K562 (cell line): Measurements from ENCODE around the gene NLRP6. TPM values are rescaled to one million over a fixed set of nuclear protein-coding genes. Genes with fewer than 3 reads are reported as not detected.

Experiments
- ATAC-seq: fragments of 200-7000 bp; cut with Tn5 transposase; 3 replicates; pipeline ENCODE4 v1.9.1; 2020; ENCODE audit warnings: moderate library complexity
- BruUV-seq: library from RNA; stranded (reverse); fragments of 400-500 nt; replicated peaks from 2 replicates; lab custom pipeline; 2021; lab: Mats Ljungman, UMichigan
- CTCF ChIA-PET: fragments of 300-600 bp; formaldehyde crosslinking; extraction: SDS; loops from one replicate; lab custom pipeline; 2021; ENCODE audit warnings: low intra/inter-chr PET ratio; lab: Yijun Ruan, JAX
- POLR2A ChIA-PET: fragments of 300-600, 350-650 bp; sonication (Branson Sonifier 250); formaldehyde crosslinking; extraction: SDS; loops from one replicate; lab custom pipeline; 2021; ENCODE audit warnings: antibody characterized with exemption, inconsistent platforms; lab: Yijun Ruan, JAX
- DNase-seq, 4 experiments: peaks; one replicate each; pipeline versions ENCODE4 v3.0.0 to v3.0.0-alpha.2; 2011 to 2018; ENCODE audit warnings: low spot score in 3 of 4, mixed read lengths in 3 of 4; ENCODE audit errors: extremely low read depth in 1 of 4
- FAIRE-seq: peaks from 2 replicates; lab custom pipeline; 2011; peaks lifted over from hg19 to GRCh38; lab: Jason Lieb, UNC
- H2AFZ ChIP-seq: 2 replicates; pipeline ENCODE4 v1.6.0; 2011; ENCODE audit warnings: low read depth, low read length, control low read depth, inconsistent platforms
- H3K27ac ChIP-seq: fragments of 200-600 bp; 3 replicates; pipeline ENCODE4 v1.8.0; 2011; ENCODE audit warnings: low read depth, mild to moderate bottlenecking, control low read depth, inconsistent platforms, low read length, moderate library complexity, mixed read lengths; ENCODE audit errors: extremely low read depth
- H3K27me3 ChIP-seq, 2 experiments: fragments of 300-600 bp in 1 of 2; 2 replicates in 1 of 2; 3 replicates in 1 of 2; pipeline versions ENCODE4 v1.6.0 to v1.8.0; 2011; ENCODE audit warnings: inconsistent platforms in 2 of 2, low read length in 2 of 2, mild to moderate bottlenecking in 1 of 2, mixed read lengths in 1 of 2, moderate library complexity in 1 of 2; ENCODE audit not compliant: control insufficient read depth in 2 of 2, insufficient read depth in 2 of 2
- H3K36me3 ChIP-seq: fragments of 300-600 bp; 3 replicates; pipeline ENCODE4 v1.8.0; 2011; ENCODE audit warnings: mild to moderate bottlenecking, low read length, inconsistent platforms; ENCODE audit not compliant: control insufficient read depth, insufficient read depth
- H3K4me1 ChIP-seq, 2 experiments: fragments of 200-600 bp in 1 of 2; replicated peaks in 1 of 2; 2 replicates in 1 of 2; 3 replicates in 1 of 2; pipeline versions ENCODE4 v1.5.1 to v1.8.0; 2011; ENCODE audit warnings: inconsistent platforms in 2 of 2, low read length in 2 of 2, mild to moderate bottlenecking in 1 of 2, mixed read lengths in 1 of 2, moderate library complexity in 1 of 2; ENCODE audit not compliant: control insufficient read depth in 2 of 2, insufficient read depth in 2 of 2
- H3K4me2 ChIP-seq: 2 replicates; pipeline ENCODE4 v1.6.1; 2011; ENCODE audit warnings: low read length, control low read depth, inconsistent platforms, mixed read lengths; ENCODE audit not compliant: insufficient read depth
- H3K4me3 ChIP-seq: fragments of 200-600 bp; sonication (generic), shearing (Covaris generic); 2 replicates; pipeline ENCODE4 v1.5.1; 2016; ENCODE audit warnings: control low read depth, inconsistent platforms
- H3K79me2 ChIP-seq: fragments of 200-600 bp; 3 replicates; pipeline ENCODE4 v1.8.0; 2011; ENCODE audit warnings: low read length, inconsistent platforms; ENCODE audit not compliant: control insufficient read depth, insufficient read depth
- H3K9ac ChIP-seq, 2 experiments: 2 replicates each; pipeline versions ENCODE4 v1.6.0 to v1.6.1; 2011; ENCODE audit warnings: low read depth in 2 of 2, low read length in 2 of 2, control low read depth in 1 of 2, inconsistent platforms in 1 of 2, mild to moderate bottlenecking in 1 of 2, mixed read lengths in 1 of 2; ENCODE audit not compliant: insufficient read depth in 1 of 2
- H3K9me1 ChIP-seq: one replicate; pipeline ENCODE4 v1.6.0; 2011; ENCODE audit warnings: inconsistent platforms, mild to moderate bottlenecking, low read length, moderate library complexity; ENCODE audit not compliant: control insufficient read depth, insufficient read depth
- H3K9me3 ChIP-seq: replicated peaks from 2 replicates; pipeline ENCODE4 v1.5.1; 2011; ENCODE audit warnings: low read depth, low read length, inconsistent platforms; ENCODE audit not compliant: control insufficient read depth, insufficient read depth
- H4K20me1 ChIP-seq: replicated peaks from 2 replicates; pipeline ENCODE4 v1.6.1; 2011; ENCODE audit warnings: low read length, inconsistent platforms, mixed read lengths; ENCODE audit not compliant: control insufficient read depth, insufficient read depth
- NBN ChIP-seq: fragments of 450-650 bp; IDR thresholded peaks from 2 replicates; pipeline ENCODE4 v1.6.1; 2016; ENCODE audit warnings: low read depth, mild to moderate bottlenecking
- SPI1 ChIP-seq: IDR thresholded peaks from 2 replicates; pipeline ENCODE4 v1.6.1; 2011; ENCODE audit warnings: low read depth, low read length, control low read depth, borderline replicate concordance
- ZKSCAN1 ChIP-seq: fragments of 150-350 bp; IDR thresholded peaks from 2 replicates; pipeline ENCODE4 v1.6.1; 2016; ENCODE audit warnings: low read depth, low read length
- ZNF174 ChIP-seq: fragments of 250-450 bp; sonication (Bioruptor Pico); IDR thresholded peaks from 2 replicates; pipeline ENCODE4 v1.4.0; 2020; ENCODE audit warnings: mild to moderate bottlenecking
- WGBS: fragments of 100-300 bp; shearing (Covaris generic); methylation state at CpG from one replicate; pipeline ENCODE4 v1.1.6; 2016; ENCODE audit warnings: low coverage, mixed read lengths; ENCODE audit not compliant: insufficient coverage; ENCODE audit errors: missing lambda C conversion rate; 5-methylcytosine and 5-hydroxymethylcytosine counted together
- in situ Hi-C: fragments of 300-500 bp; cut with MboI; formaldehyde crosslinking; loops from 4 replicates; pipeline ENCODE4 v1.15.0; 2018; ENCODE audit warnings: inconsistent platforms, mixed read lengths
- intact Hi-C: fragments of 100-400 bp; cut with micrococcal nuclease; formaldehyde crosslinking; loops from 2 replicates; pipeline ENCODE4 v1.14.2; 2022
- polyA plus RNA-seq, 8 experiments: library from polyadenylated mRNA; depleted of rRNA in 4 of 8; stranded (reverse) in 5 of 8; unstranded in 3 of 8; fragments of >200 nt; fragmentation: Nextera tagmentation in 2 of 8; fragmentation: Illumina TruSeq in 1 of 8; extraction: Ambion mirVana in 2 of 8; extraction: Trizol in 1 of 8; gene quantifications; 2 replicates each; pipeline versions ENCODE4 v1.2.1 to v1.2.3, GENCODE V29; 2011 to 2014; ENCODE audit warnings: inconsistent platforms in 1 of 8, missing spikeins in 1 of 8
- total RNA-seq, 7 experiments: library from RNA; depleted of rRNA in 6 of 7; stranded (reverse); fragments of >200 nt in 6 of 7; fragmentation: Illumina TruSeq in 2 of 7; extraction: Trizol in 2 of 7; gene quantifications; 2 replicates each; pipeline versions ENCODE4 v1.2.1 to v1.2.3, GENCODE V29; 2011 to 2021; ENCODE audit warnings: low replicate concordance in 1 of 7
- TF ChIP-seq, protein P1 (sequence below), 2 experiments: IDR thresholded peaks; 2 replicates each; pipeline ENCODE4 v1.6.1; 2011; ENCODE audit warnings: borderline replicate concordance in 1 of 2, control low read depth in 1 of 2, low read depth in 1 of 2, low read length in 1 of 2, mild to moderate bottlenecking in 1 of 2, mixed read lengths in 1 of 2, moderate library complexity in 1 of 2; ENCODE audit not compliant: insufficient read depth in 1 of 2, insufficient read length in 1 of 2, poor library complexity in 1 of 2, severe bottlenecking in 1 of 2; ENCODE audit errors: extremely low read depth in 1 of 2
- TF ChIP-seq, protein P2 (sequence below), 2 experiments: IDR thresholded peaks in 1 of 2; conservative IDR thresholded peaks in 1 of 2; 2 replicates each; pipeline ENCODE4 v1.6.1; 2016; ENCODE audit warnings: low read depth in 2 of 2, mild to moderate bottlenecking in 1 of 2, missing compliant biosample characterization in 1 of 2, missing genetic modification characterization in 1 of 2, moderate library complexity in 1 of 2

NLRP6 gene
- total and polyA plus RNA-seq, 9 of the 15 experiments (the other 6 are each of a cell fraction or from before 2014, with no cell fraction given): 0.03 to 0.18 (median 0.15) TPM; not detected in 5

DNA sequence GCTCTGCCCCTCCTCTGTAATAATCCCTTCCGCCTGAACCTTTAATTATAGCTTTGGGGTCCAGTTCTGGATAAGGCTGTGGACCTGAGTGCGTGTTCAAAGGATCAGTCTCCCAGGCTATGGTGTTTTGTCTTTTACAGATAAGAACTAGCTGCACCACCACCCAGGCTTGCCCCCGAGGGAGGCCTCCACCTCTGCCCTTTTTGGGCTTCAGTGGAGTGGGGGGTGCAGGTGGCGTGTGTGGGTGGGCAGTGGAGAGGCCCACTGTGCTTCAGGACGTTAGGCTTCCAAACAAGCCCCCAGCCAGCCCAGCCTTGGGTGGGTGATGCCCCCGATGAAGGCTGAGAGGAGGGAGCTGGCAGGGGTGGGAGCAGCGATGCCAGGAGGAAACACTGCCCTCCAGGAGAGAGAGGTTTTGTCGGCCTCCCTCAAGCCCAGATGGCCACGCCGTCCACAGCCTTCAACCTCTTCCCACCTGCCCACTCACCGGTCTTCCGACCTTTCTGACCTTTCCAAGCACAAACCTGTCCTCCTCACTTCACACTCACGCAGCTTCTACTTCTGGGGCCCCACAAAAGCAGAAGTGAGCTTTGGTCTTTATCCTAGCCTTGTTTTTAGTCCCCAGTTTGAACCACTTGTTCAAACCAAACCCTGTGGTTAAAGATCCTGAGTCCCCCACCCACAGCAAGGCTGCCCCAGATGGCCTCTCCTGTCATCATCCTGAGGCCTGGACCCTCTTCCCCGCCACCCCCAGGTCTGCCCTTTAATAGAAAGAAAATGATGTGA lies 21.1 kb upstream of the NLRP6 start:
- DNase-seq (no peak), ATAC-seq (peak; percentile 14; the same call in 1 of the 3 replicates), FAIRE-seq (no peak)
- no peaks in the 10 kb centered on the region for H4K20me1 ChIP-seq
- H3K79me2 ChIP-seq: no peaks in the 10 kb centered on the region
- intact Hi-C loops: no loop called here
- ChIA-PET CTCF (no interaction called here), POLR2A (interaction anchor here (1.2 to 1.7 kb wide), 2 partner anchors 8 to 10 kb away, joined by 5 to 10 read pairs; no protein-coding TSS in a partner anchor)
- H3K9me3 ChIP-seq: no peaks in the 10 kb centered on the region; the same call in 1 of the 2 replicates
- no peak overlapping the region for H3K4me3 ChIP-seq
- in situ Hi-C loops: no loop called here
- peak overlapping the region; percentile 38; the same call in 1 of the 2 replicates for H2AFZ ChIP-seq
- H3K4me2 ChIP-seq: no peak overlapping the region; the same call in 1 of the 2 replicates
- WGBS: 34% methylated on average over 10 of the region's 14 CpGs
- peaks cover 13 to 19% of the 10 kb centered on the region in 2 experiments for H3K4me1 ChIP-seq
- TF ChIP-seq, protein P1, sequence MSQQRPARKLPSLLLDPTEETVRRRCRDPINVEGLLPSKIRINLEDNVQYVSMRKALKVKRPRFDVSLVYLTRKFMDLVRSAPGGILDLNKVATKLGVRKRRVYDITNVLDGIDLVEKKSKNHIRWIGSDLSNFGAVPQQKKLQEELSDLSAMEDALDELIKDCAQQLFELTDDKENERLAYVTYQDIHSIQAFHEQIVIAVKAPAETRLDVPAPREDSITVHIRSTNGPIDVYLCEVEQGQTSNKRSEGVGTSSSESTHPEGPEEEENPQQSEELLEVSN (IDR thresholded peaks at IDR 0.05; ENCODE audit: borderline replicate concordance in 1 of 2, extremely low read depth in 1 of 2, insufficient read depth in 1 of 2, insufficient read length in 1 of 2, low read depth in 1 of 2, low read length in 1 of 2, poor library complexity in 1 of 2, severe bottlenecking in 1 of 2): peak in 1 of 2 experiments; percentile 14
- TF ChIP-seq, protein P2, sequence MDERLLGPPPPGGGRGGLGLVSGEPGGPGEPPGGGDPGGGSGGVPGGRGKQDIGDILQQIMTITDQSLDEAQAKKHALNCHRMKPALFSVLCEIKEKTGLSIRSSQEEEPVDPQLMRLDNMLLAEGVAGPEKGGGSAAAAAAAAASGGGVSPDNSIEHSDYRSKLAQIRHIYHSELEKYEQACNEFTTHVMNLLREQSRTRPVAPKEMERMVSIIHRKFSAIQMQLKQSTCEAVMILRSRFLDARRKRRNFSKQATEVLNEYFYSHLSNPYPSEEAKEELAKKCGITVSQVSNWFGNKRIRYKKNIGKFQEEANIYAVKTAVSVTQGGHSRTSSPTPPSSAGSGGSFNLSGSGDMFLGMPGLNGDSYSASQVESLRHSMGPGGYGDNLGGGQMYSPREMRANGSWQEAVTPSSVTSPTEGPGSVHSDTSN (CRISPR knock-in tag; IDR thresholded peaks at IDR 0.05; ENCODE audit: low read depth): no peak
- TF ChIP-seq, protein P2 (tag; conservative IDR thresholded peaks at IDR 0.05; ENCODE audit: low read depth): no peak
- TF ChIP-seq ZNF174 (CRISPR knock-in tag): no peak
- no peak for TF ChIP-seq ZKSCAN1
- no peak for TF ChIP-seq NBN
- TF ChIP-seq SPI1: peak; percentile 89
- H3K9ac ChIP-seq: peak overlapping the region in 1 of 2 experiments; percentile 81; a peak in 2 of 4 replicates
- no peak overlapping the region for H3K27ac ChIP-seq
- no peaks in the 10 kb centered on the region for H3K9me1 ChIP-seq
- no TSS peak for BruUV-seq
- H3K36me3 ChIP-seq: peaks cover 18% of the 10 kb centered on the region
- no peaks in the 10 kb centered on the region for H3K27me3 ChIP-seq
